Tibial artery (tissue), 4 donors: Measurements from ENCODE around the gene RGS7.

Source experiments
- DNase-seq, 2 donors: peaks; one replicate each; pipeline ENCODE4 v3.0.0-alpha.2; 2019
- H3K27ac ChIP-seq, 2 donors: fragments of 200-600 bp; sonication (generic) in 1 of 2; 1 replicate in 1 of 2; 2 replicates in 1 of 2; pipeline ENCODE4 v1.5.1; 2018 to 2019; ENCODE audit warnings: mild to moderate bottlenecking in 1 of 2
- H3K27me3 ChIP-seq, 2 donors: fragments of 200-600 bp; sonication (generic) in 1 of 2; one replicate each; pipeline versions ENCODE4 v1.5.1 to v1.6.0; 2016 to 2019
- H3K36me3 ChIP-seq, 3 donors: fragments of 200-600 bp; sonication (generic) in 2 of 3; one replicate each; pipeline ENCODE4 v1.5.1; 2016 to 2019; ENCODE audit warnings: mild to moderate bottlenecking in 2 of 3
- H3K4me1 ChIP-seq, 4 donors: fragments of 200-600 bp; sonication (generic) in 2 of 4; 1 replicate in 3 of 4; 2 replicates in 1 of 4; pipeline ENCODE4 v1.5.1; 2016 to 2019
- H3K4me3 ChIP-seq, 2 donors: fragments of 200-600 bp; sonication (generic) in 1 of 2; 1 replicate in 1 of 2; 2 replicates in 1 of 2; pipeline ENCODE4 v1.5.1; 2018 to 2019; ENCODE audit warnings: mild to moderate bottlenecking in 2 of 2
- H3K9me3 ChIP-seq, 3 donors: fragments of 200-600 bp; sonication (generic) in 1 of 3; one replicate each; pipeline ENCODE4 v1.5.1; 2016 to 2019
- intact Hi-C: fragments of 100-400 bp; cut with DNase I; formaldehyde crosslinking; loops from one replicate; pipeline ENCODE4 v1.15.0; 2023; ENCODE audit warnings: low total_unique reads
- TF ChIP-seq, protein P1 (sequence below), 2 experiments: fragments of 200-600 bp in 1 of 2; fragments of 450-650 bp in 1 of 2; IDR thresholded peaks; one replicate each; pipeline ENCODE4 v1.5.1; 2017 to 2019; ENCODE audit warnings: antibody characterized with exemption in 2 of 2, mild to moderate bottlenecking in 1 of 2, moderate library complexity in 1 of 2

RGS7 gene

GRCh38 chr1:241161188-241161689 lies 195.8 kb downstream of the RGS7 start:
- H3K27ac ChIP-seq = no peak overlapping the region
- no peaks in the 10 kb centered on the region for H3K36me3 ChIP-seq
- intact Hi-C loops = no loop called here
- H3K4me1 ChIP-seq = no peaks in the 10 kb centered on the region
- no peak overlapping the region for H3K4me3 ChIP-seq
- no peaks in the 10 kb centered on the region for H3K27me3 ChIP-seq
- TF ChIP-seq, protein P1, sequence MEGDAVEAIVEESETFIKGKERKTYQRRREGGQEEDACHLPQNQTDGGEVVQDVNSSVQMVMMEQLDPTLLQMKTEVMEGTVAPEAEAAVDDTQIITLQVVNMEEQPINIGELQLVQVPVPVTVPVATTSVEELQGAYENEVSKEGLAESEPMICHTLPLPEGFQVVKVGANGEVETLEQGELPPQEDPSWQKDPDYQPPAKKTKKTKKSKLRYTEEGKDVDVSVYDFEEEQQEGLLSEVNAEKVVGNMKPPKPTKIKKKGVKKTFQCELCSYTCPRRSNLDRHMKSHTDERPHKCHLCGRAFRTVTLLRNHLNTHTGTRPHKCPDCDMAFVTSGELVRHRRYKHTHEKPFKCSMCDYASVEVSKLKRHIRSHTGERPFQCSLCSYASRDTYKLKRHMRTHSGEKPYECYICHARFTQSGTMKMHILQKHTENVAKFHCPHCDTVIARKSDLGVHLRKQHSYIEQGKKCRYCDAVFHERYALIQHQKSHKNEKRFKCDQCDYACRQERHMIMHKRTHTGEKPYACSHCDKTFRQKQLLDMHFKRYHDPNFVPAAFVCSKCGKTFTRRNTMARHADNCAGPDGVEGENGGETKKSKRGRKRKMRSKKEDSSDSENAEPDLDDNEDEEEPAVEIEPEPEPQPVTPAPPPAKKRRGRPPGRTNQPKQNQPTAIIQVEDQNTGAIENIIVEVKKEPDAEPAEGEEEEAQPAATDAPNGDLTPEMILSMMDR (IDR thresholded peaks at IDR 0.05) = no peak
- no peak for DNase-seq
- no peaks in the 10 kb centered on the region for H3K9me3 ChIP-seq

- H3K27ac ChIP-seq = no peak overlapping the region
- intact Hi-C loops = no loop called here
- TF ChIP-seq, protein P1 (IDR thresholded peaks at IDR 0.05) = no peak
Observed at GRCh38 chr1:241157435-241157834, 199.6 kb downstream of the RGS7 start.

DNA sequence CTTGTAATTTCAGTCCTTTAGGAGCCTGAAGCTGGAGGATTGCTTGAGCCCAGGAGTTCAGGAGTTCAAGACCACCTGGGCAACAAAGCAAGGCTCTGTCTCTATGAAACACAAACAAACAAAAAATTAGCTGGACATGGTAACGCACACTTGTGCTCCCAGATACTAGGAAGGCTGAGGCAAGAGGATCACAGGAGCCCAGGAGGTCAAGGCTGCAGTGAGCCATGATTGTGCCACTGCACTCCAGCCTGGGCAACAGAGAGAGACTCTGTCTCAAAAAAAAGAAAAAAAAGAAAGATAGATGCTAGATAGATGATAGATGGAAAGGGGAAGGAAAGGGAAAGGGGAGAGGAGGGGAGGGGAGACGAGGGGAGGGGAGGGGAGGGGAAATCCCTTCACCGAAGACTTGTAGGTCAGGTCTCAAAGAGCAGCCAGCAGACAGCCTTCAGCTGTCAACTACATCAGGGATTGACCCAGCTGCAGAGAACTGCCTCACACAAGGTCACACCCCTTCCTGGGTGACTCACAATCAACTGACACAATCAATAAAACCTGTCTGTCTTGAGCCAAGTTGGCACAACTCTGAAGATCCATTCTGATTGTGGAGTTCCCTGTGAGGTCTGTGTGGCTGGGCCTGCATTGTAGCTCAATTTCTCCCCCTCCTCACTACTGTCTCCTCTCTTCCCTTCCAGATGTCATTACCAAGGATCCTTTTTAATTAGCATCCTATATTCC lies 200.6 kb downstream of the RGS7 start:
- TF ChIP-seq, protein P1 (IDR thresholded peaks at IDR 0.05) = no peak
- Histone ChIP-seq H3K4me1 (no peaks in the 10 kb centered on the region), H3K36me3 (no peaks in the 10 kb centered on the region), H3K27me3 (no peaks in the 10 kb centered on the region), H3K9me3 (no peaks in the 10 kb centered on the region), H3K4me3 (no peak overlapping the region), H3K27ac (no peak overlapping the region)
- DNase-seq = no peak
- intact Hi-C loops = no loop called here

More at GRCh38 chr1:241157435-241157834, 199.6 kb downstream of the RGS7 start:
- Histone ChIP-seq H3K9me3 (no peaks in the 10 kb centered on the region), H3K36me3 (no peaks in the 10 kb centered on the region), H3K4me3 (no peak overlapping the region), H3K4me1 (no peaks in the 10 kb centered on the region), H3K27me3 (no peaks in the 10 kb centered on the region)
- no peak for DNase-seq

GRCh38 chr1:241145881-241146280 lies 211.1 kb downstream of the RGS7 start:
- no peak for DNase-seq
- no peak overlapping the region for H3K4me3 ChIP-seq
- no peaks in the 10 kb centered on the region for H3K36me3 ChIP-seq
- H3K27ac ChIP-seq = no peak overlapping the region
- TF ChIP-seq, protein P1 (IDR thresholded peaks at IDR 0.05) = no peak
- intact Hi-C loops = no loop called here
- H3K27me3 ChIP-seq = no peaks in the 10 kb centered on the region
- H3K9me3 ChIP-seq = no peaks in the 10 kb centered on the region
- H3K4me1 ChIP-seq = no peaks in the 10 kb centered on the region

GRCh38 chr1:241143765-241144442 lies 213.1 kb downstream of the RGS7 start:
- intact Hi-C loops = no loop called here
- no peak overlapping the region for H3K27ac ChIP-seq
- H3K9me3 ChIP-seq = no peaks in the 10 kb centered on the region
- DNase-seq = no peak
- no peaks in the 10 kb centered on the region for H3K4me1 ChIP-seq
- no peaks in the 10 kb centered on the region for H3K36me3 ChIP-seq
- H3K4me3 ChIP-seq = no peak overlapping the region
- TF ChIP-seq, protein P1 (IDR thresholded peaks at IDR 0.05) = no peak
- no peaks in the 10 kb centered on the region for H3K27me3 ChIP-seq
